HL-60 (cell line): ENCODE measurements around the gene DMXL1.

Experiments used
- GABPA ChIP-seq: IDR thresholded peaks from 2 replicates; pipeline ENCODE4 v1.6.1; 2012; ENCODE audit warnings: low read depth
- TF ChIP-seq, protein P1 (sequence below): IDR thresholded peaks from one replicate; pipeline ENCODE4 v1.5.1; 2011; ENCODE audit warnings: low read length, control low read depth, inconsistent platforms; ENCODE audit not compliant: insufficient read depth
- TF ChIP-seq, protein P2 (sequence below): IDR thresholded peaks from 2 replicates; pipeline ENCODE4 v1.6.1; 2012; ENCODE audit warnings: low read depth; ENCODE audit not compliant: insufficient replicate concordance

DNA sequence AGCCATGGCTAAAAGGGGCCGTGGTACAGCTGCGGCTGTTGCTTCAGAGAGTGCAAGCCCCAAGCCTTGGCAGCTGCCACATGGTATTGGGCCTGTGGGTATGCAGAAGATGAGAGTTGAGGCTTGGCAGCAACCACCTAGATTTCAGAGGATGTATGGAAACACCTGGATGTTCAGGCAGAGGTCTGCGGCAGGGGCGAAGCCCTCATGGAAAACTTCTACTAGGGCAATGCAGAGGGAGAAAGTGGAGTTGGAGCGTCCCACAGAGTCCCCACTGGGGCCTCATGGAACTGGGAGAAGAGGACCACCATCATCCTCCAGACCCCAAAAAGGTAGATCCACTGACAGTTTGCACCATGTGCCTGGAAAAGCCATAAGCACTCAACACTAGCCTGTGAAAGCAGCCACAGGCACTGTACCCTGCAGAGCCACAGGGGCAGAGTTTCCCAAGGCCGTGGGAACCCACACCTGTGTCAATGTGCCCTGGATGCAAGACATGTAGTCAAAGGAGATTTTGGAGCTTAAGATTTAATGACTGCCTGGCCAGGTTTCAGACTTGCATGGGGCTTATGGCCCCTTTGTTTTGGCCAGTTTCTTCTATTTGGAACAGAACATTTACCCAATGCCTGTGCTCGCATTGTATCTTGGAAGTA, 65.9 kb downstream of the DMXL1 start:
- TF ChIP-seq, protein P1, sequence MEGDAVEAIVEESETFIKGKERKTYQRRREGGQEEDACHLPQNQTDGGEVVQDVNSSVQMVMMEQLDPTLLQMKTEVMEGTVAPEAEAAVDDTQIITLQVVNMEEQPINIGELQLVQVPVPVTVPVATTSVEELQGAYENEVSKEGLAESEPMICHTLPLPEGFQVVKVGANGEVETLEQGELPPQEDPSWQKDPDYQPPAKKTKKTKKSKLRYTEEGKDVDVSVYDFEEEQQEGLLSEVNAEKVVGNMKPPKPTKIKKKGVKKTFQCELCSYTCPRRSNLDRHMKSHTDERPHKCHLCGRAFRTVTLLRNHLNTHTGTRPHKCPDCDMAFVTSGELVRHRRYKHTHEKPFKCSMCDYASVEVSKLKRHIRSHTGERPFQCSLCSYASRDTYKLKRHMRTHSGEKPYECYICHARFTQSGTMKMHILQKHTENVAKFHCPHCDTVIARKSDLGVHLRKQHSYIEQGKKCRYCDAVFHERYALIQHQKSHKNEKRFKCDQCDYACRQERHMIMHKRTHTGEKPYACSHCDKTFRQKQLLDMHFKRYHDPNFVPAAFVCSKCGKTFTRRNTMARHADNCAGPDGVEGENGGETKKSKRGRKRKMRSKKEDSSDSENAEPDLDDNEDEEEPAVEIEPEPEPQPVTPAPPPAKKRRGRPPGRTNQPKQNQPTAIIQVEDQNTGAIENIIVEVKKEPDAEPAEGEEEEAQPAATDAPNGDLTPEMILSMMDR: no peak
- TF ChIP-seq, protein P2, sequence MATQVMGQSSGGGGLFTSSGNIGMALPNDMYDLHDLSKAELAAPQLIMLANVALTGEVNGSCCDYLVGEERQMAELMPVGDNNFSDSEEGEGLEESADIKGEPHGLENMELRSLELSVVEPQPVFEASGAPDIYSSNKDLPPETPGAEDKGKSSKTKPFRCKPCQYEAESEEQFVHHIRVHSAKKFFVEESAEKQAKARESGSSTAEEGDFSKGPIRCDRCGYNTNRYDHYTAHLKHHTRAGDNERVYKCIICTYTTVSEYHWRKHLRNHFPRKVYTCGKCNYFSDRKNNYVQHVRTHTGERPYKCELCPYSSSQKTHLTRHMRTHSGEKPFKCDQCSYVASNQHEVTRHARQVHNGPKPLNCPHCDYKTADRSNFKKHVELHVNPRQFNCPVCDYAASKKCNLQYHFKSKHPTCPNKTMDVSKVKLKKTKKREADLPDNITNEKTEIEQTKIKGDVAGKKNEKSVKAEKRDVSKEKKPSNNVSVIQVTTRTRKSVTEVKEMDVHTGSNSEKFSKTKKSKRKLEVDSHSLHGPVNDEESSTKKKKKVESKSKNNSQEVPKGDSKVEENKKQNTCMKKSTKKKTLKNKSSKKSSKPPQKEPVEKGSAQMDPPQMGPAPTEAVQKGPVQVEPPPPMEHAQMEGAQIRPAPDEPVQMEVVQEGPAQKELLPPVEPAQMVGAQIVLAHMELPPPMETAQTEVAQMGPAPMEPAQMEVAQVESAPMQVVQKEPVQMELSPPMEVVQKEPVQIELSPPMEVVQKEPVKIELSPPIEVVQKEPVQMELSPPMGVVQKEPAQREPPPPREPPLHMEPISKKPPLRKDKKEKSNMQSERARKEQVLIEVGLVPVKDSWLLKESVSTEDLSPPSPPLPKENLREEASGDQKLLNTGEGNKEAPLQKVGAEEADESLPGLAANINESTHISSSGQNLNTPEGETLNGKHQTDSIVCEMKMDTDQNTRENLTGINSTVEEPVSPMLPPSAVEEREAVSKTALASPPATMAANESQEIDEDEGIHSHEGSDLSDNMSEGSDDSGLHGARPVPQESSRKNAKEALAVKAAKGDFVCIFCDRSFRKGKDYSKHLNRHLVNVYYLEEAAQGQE: no peak
- no peak for TF ChIP-seq GABPA
